ENCODE data around the gene MAP4K4.

MAP4K4 gene

DNA sequence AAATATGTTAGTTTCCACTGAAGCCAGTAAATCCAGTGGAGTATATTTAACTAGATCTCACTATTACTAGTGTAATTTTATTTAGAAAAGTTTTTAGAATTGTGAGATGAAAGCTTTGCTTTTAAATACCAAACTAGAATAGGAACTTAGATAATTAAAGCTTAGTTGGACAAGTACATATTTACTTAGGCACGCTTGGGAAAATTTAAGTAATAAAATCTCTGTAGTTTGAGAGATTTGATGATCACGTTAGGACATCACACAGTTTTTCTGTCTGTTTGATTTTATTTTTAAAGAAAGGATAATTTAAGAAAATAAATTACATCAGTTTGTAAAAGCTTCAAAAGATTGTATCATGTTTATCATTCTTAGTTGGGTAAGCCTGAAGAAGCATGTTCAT lies 153.5 kb downstream of the MAP4K4 start:
- H3K36me3 ChIP-seq (ENCODE audit: insufficient read depth, insufficient read length, low read length): peaks cover 62% of the 10 kb centered on the region
- DNase-seq (ENCODE audit: low read depth, low spot score): no peak
- H3K9me3 ChIP-seq (ENCODE audit: insufficient read depth, low read length): no peaks in the 10 kb centered on the region
- no peaks in the 10 kb centered on the region for H3K27me3 ChIP-seq (ENCODE audit: insufficient read depth, insufficient read length)
- no peaks in the 10 kb centered on the region for H3K4me1 ChIP-seq (ENCODE audit: insufficient read depth, insufficient read length)
- H3K9ac ChIP-seq (ENCODE audit: insufficient read length, low read depth): no peak overlapping the region
- TF ChIP-seq SUZ12 (IDR thresholded peaks at IDR 0.05; ENCODE audit: extremely low read depth, insufficient read depth, insufficient read length) (no peak), ZNF274 (IDR thresholded peaks at IDR 0.05; ENCODE audit: low read depth, low read length) (no peak), YY1 (IDR thresholded peaks at IDR 0.05; ENCODE audit: insufficient read depth, insufficient read length) (no peak)
- no peak overlapping the region for H3K4me3 ChIP-seq (ENCODE audit: insufficient read length, low read depth)

DNA sequence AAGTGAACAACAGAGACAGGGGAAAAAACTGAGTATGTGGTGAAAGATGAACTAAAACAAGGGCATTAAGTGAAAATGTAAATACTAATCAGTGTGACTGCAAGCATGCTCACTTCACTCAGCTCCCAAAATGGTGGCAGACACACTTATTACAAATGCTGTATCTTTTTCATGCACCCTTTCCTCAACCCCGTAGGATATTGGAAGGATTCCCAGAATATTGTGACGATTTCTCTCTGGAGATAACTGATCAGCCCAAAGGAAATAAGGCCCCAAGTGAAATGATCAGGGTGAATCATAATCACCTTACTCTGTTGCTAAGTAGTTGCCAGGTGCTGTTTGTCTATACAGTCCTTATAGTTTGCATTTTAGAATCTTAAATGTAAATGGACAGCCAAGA lies 155.3 kb downstream of the MAP4K4 start:
- no peak for DNase-seq (ENCODE audit: low read depth, low spot score)
- Histone ChIP-seq H3K4me1 (ENCODE audit: insufficient read depth, insufficient read length) (no peaks in the 10 kb centered on the region), H3K9ac (ENCODE audit: insufficient read length, low read depth) (no peak overlapping the region), H3K9me3 (ENCODE audit: insufficient read depth, low read length) (no peaks in the 10 kb centered on the region), H3K4me3 (ENCODE audit: insufficient read length, low read depth) (no peak overlapping the region), H3K36me3 (ENCODE audit: insufficient read depth, insufficient read length, low read length) (peaks cover 62% of the 10 kb centered on the region), H3K27me3 (ENCODE audit: insufficient read depth, insufficient read length) (no peaks in the 10 kb centered on the region)
- TF ChIP-seq YY1 (IDR thresholded peaks at IDR 0.05; ENCODE audit: insufficient read depth, insufficient read length): no peak
- TF ChIP-seq ZNF274 (IDR thresholded peaks at IDR 0.05; ENCODE audit: low read depth, low read length): no peak
- TF ChIP-seq SUZ12 (IDR thresholded peaks at IDR 0.05; ENCODE audit: extremely low read depth, insufficient read depth, insufficient read length): no peak

DNA sequence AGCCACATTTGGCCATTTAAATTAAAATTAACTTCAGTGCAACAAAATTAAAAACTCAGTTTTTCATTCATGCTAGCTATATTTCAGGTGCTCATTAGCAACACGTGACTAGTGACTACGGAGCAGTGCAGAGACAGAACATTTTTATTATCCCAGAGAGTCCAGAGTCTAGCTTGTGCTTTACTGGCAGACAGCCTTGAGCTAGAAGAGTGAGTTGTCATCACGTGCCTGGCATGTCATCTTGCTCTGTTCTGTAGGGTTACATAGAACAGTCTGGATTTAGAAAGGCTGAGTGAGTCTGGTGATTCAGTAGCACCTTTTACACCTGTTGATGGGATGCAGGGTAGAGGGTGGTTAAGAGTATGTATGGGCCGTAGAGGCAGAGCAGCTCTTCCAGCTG lies 157.4 kb downstream of the MAP4K4 start:
- no peak overlapping the region for H3K4me3 ChIP-seq (ENCODE audit: insufficient read length, low read depth)
- no peak overlapping the region for H3K9ac ChIP-seq (ENCODE audit: insufficient read length, low read depth)
- TF ChIP-seq SUZ12 (IDR thresholded peaks at IDR 0.05; ENCODE audit: extremely low read depth, insufficient read depth, insufficient read length) (no peak), ZNF274 (IDR thresholded peaks at IDR 0.05; ENCODE audit: low read depth, low read length) (no peak), YY1 (IDR thresholded peaks at IDR 0.05; ENCODE audit: insufficient read depth, insufficient read length) (no peak)
- H3K4me1 ChIP-seq (ENCODE audit: insufficient read depth, insufficient read length): no peaks in the 10 kb centered on the region
- H3K9me3 ChIP-seq (ENCODE audit: insufficient read depth, low read length): no peaks in the 10 kb centered on the region
- H3K36me3 ChIP-seq (ENCODE audit: insufficient read depth, insufficient read length, low read length): peaks cover 72% of the 10 kb centered on the region
- no peak for DNase-seq (ENCODE audit: low read depth, low spot score)
- no peaks in the 10 kb centered on the region for H3K27me3 ChIP-seq (ENCODE audit: insufficient read depth, insufficient read length)

DNA sequence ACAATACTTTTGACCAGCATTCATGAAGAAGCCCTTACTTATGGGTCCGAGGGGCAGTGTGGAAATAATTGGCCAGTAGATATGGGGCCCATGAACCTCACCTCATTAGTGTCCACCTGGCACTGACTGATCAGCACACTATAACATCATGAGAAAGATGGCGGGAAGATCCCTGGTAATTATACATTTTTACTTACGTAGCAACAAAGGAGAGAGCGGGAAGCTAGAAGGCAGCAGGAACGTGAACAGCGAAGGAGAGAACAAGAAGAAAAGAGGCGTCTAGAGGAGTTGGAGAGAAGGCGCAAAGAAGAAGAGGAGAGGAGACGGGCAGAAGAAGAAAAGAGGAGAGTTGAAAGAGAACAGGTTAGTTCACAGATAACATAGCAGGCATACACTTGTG lies 158.3 kb downstream of the MAP4K4 start:
- peaks cover 76% of the 10 kb centered on the region for H3K36me3 ChIP-seq (ENCODE audit: insufficient read depth, insufficient read length, low read length)
- H3K9ac ChIP-seq (ENCODE audit: insufficient read length, low read depth): no peak overlapping the region
- no peaks in the 10 kb centered on the region for H3K4me1 ChIP-seq (ENCODE audit: insufficient read depth, insufficient read length)
- H3K4me3 ChIP-seq (ENCODE audit: insufficient read length, low read depth): no peak overlapping the region
- DNase-seq (ENCODE audit: low read depth, low spot score): no peak
- H3K27me3 ChIP-seq (ENCODE audit: insufficient read depth, insufficient read length): no peaks in the 10 kb centered on the region
- TF ChIP-seq SUZ12 (IDR thresholded peaks at IDR 0.05; ENCODE audit: extremely low read depth, insufficient read depth, insufficient read length): no peak
- no peak for TF ChIP-seq ZNF274 (IDR thresholded peaks at IDR 0.05; ENCODE audit: low read depth, low read length)
- no peak for TF ChIP-seq YY1 (IDR thresholded peaks at IDR 0.05; ENCODE audit: insufficient read depth, insufficient read length)
- H3K9me3 ChIP-seq (ENCODE audit: insufficient read depth, low read length): no peaks in the 10 kb centered on the region

DNA sequence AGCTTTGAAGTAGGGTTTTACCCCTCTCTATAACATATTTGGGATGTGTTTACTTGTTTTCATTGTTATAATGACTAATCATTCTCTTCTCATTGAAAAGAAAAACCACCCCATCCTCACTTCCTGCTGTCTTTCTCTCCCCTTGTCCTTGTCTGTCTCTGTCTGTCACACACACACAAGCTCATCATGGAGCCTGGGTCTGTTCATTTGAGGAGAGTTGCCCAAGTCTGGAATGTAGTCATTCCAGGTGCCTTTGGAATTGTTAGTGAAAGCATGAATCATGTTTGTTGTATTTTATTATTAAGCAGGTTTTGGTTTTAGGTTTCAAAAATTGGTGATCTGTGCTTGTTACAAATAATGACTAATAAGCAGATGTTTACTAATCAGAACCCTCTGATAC lies 160.7 kb downstream of the MAP4K4 start:
- Histone ChIP-seq H3K4me1 (ENCODE audit: insufficient read depth, insufficient read length) (no peaks in the 10 kb centered on the region), H3K9ac (ENCODE audit: insufficient read length, low read depth) (no peak overlapping the region), H3K4me3 (ENCODE audit: insufficient read length, low read depth) (no peak overlapping the region), H3K9me3 (ENCODE audit: insufficient read depth, low read length) (no peaks in the 10 kb centered on the region), H3K36me3 (ENCODE audit: insufficient read depth, insufficient read length, low read length) (peaks cover 78% of the 10 kb centered on the region), H3K27me3 (ENCODE audit: insufficient read depth, insufficient read length) (no peaks in the 10 kb centered on the region)
- no peak for DNase-seq (ENCODE audit: low read depth, low spot score)
- no peak for TF ChIP-seq ZNF274 (IDR thresholded peaks at IDR 0.05; ENCODE audit: low read depth, low read length)
- no peak for TF ChIP-seq YY1 (IDR thresholded peaks at IDR 0.05; ENCODE audit: insufficient read depth, insufficient read length)
- no peak for TF ChIP-seq SUZ12 (IDR thresholded peaks at IDR 0.05; ENCODE audit: extremely low read depth, insufficient read depth, insufficient read length)

DNA sequence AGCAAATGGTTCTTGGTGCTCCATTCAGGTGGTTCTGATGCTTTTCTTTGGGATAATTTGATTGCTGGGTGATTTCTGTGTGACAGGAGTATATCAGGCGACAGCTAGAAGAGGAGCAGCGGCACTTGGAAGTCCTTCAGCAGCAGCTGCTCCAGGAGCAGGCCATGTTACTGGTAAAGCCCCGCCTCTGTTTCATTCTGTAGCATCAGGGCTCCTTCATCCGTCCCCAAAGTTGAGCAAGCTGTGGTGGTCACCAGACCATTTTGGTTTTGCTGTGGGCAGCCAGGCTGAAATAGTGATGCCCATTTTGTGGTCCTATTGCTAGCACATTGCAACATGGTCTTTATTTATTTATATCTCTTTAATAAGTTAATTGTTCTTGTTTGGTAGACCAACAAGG lies 161.4 kb downstream of the MAP4K4 start:
- H3K9ac ChIP-seq (ENCODE audit: insufficient read length, low read depth): no peak overlapping the region
- H3K4me1 ChIP-seq (ENCODE audit: insufficient read depth, insufficient read length): no peaks in the 10 kb centered on the region
- H3K9me3 ChIP-seq (ENCODE audit: insufficient read depth, low read length): no peaks in the 10 kb centered on the region
- DNase-seq (ENCODE audit: low read depth, low spot score): no peak
- H3K36me3 ChIP-seq (ENCODE audit: insufficient read depth, insufficient read length, low read length): peaks cover 81% of the 10 kb centered on the region
- no peaks in the 10 kb centered on the region for H3K27me3 ChIP-seq (ENCODE audit: insufficient read depth, insufficient read length)
- TF ChIP-seq YY1 (IDR thresholded peaks at IDR 0.05; ENCODE audit: insufficient read depth, insufficient read length) (no peak), ZNF274 (IDR thresholded peaks at IDR 0.05; ENCODE audit: low read depth, low read length) (no peak), SUZ12 (IDR thresholded peaks at IDR 0.05; ENCODE audit: extremely low read depth, insufficient read depth, insufficient read length) (no peak)
- H3K4me3 ChIP-seq (ENCODE audit: insufficient read length, low read depth): no peak overlapping the region

DNA sequence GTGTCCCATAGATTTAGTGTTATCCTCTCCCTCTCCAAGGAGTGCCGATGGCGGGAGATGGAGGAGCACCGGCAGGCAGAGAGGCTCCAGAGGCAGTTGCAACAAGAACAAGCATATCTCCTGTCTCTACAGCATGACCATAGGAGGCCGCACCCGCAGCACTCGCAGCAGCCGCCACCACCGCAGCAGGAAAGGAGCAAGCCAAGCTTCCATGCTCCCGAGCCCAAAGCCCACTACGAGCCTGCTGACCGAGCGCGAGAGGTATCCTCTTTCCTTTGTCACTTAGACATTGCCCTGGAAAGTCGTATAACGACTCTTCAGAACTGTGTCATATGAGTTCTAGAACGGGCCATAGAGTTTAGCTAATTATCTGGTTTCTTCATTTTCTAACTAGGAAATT lies 162.1 kb downstream of the MAP4K4 start:
- TF ChIP-seq SUZ12 (IDR thresholded peaks at IDR 0.05; ENCODE audit: extremely low read depth, insufficient read depth, insufficient read length) (no peak), ZNF274 (IDR thresholded peaks at IDR 0.05; ENCODE audit: low read depth, low read length) (no peak), YY1 (IDR thresholded peaks at IDR 0.05; ENCODE audit: insufficient read depth, insufficient read length) (no peak)
- Histone ChIP-seq H3K9ac (ENCODE audit: insufficient read length, low read depth) (no peak overlapping the region), H3K27me3 (ENCODE audit: insufficient read depth, insufficient read length) (no peaks in the 10 kb centered on the region), H3K9me3 (ENCODE audit: insufficient read depth, low read length) (no peaks in the 10 kb centered on the region), H3K36me3 (ENCODE audit: insufficient read depth, insufficient read length, low read length) (peaks cover 79% of the 10 kb centered on the region), H3K4me1 (ENCODE audit: insufficient read depth, insufficient read length) (no peaks in the 10 kb centered on the region), H3K4me3 (ENCODE audit: insufficient read length, low read depth) (no peak overlapping the region)
- no peak for DNase-seq (ENCODE audit: low read depth, low spot score)

DNA sequence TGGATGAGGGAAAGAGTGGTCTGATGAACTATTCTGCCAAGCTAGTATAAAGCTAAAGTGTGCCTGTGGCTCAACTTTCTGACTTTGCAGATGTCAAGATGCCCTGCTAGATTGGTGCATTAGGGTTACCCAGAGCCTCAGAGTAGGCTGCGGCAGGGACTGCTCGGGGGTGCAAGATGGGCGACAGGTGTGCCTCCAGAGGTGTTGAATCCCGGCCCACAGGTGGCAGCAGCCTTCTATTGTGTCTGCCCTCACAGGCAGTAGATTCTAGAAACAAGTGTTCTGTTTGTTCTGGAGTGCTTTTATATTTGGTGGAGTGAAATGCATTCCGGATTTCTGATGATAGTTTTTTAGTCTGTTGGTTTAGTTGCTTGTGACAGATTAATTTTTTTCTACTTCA lies 162.7 kb downstream of the MAP4K4 start:
- Histone ChIP-seq H3K36me3 (ENCODE audit: insufficient read depth, insufficient read length, low read length) (peaks cover 82% of the 10 kb centered on the region), H3K4me3 (ENCODE audit: insufficient read length, low read depth) (no peak overlapping the region), H3K9me3 (ENCODE audit: insufficient read depth, low read length) (no peaks in the 10 kb centered on the region), H3K27me3 (ENCODE audit: insufficient read depth, insufficient read length) (no peaks in the 10 kb centered on the region), H3K9ac (ENCODE audit: insufficient read length, low read depth) (no peak overlapping the region), H3K4me1 (ENCODE audit: insufficient read depth, insufficient read length) (no peaks in the 10 kb centered on the region)
- DNase-seq (ENCODE audit: low read depth, low spot score): no peak
- no peak for TF ChIP-seq SUZ12 (IDR thresholded peaks at IDR 0.05; ENCODE audit: extremely low read depth, insufficient read depth, insufficient read length)
- TF ChIP-seq YY1 (IDR thresholded peaks at IDR 0.05; ENCODE audit: insufficient read depth, insufficient read length): no peak
- no peak for TF ChIP-seq ZNF274 (IDR thresholded peaks at IDR 0.05; ENCODE audit: low read depth, low read length)
